GM13976 (cell line): Measurements from ENCODE around the gene TRAPPC3.
A peak's percentile ranks its signal among the peaks of the same experiment; 100 is the strongest.

Experiments used
- DNase-seq: peaks from one replicate; pipeline ENCODE4 v3.0.0; 2012; ENCODE audit warnings: low spot score
- in situ Hi-C: fragments of 300-500 bp; cut with MboI; formaldehyde crosslinking; loops from one replicate; pipeline ENCODE4 v1.12.0; 2022; ENCODE audit warnings: low sequenced_read_pairs, mixed read lengths, inconsistent platforms; ENCODE audit not compliant: unreplicated experiment
- TF ChIP-seq, protein P1 (sequence below): IDR thresholded peaks from 2 replicates; pipeline ENCODE4 v1.5.1; 2012; ENCODE audit warnings: borderline replicate concordance, mild to moderate bottlenecking; ENCODE audit not compliant: insufficient read depth; ENCODE audit errors: extremely low read depth, missing control alignments, control extremely low read depth

The TRAPPC3 gene

GRCh38 chr1:36156329-36157114, 7.2 kb upstream of the TRAPPC3 start:
- DNase-seq: peak; percentile 77
- TF ChIP-seq, protein P1, sequence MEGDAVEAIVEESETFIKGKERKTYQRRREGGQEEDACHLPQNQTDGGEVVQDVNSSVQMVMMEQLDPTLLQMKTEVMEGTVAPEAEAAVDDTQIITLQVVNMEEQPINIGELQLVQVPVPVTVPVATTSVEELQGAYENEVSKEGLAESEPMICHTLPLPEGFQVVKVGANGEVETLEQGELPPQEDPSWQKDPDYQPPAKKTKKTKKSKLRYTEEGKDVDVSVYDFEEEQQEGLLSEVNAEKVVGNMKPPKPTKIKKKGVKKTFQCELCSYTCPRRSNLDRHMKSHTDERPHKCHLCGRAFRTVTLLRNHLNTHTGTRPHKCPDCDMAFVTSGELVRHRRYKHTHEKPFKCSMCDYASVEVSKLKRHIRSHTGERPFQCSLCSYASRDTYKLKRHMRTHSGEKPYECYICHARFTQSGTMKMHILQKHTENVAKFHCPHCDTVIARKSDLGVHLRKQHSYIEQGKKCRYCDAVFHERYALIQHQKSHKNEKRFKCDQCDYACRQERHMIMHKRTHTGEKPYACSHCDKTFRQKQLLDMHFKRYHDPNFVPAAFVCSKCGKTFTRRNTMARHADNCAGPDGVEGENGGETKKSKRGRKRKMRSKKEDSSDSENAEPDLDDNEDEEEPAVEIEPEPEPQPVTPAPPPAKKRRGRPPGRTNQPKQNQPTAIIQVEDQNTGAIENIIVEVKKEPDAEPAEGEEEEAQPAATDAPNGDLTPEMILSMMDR: no peak
- in situ Hi-C loops: no loop called here

DNA sequence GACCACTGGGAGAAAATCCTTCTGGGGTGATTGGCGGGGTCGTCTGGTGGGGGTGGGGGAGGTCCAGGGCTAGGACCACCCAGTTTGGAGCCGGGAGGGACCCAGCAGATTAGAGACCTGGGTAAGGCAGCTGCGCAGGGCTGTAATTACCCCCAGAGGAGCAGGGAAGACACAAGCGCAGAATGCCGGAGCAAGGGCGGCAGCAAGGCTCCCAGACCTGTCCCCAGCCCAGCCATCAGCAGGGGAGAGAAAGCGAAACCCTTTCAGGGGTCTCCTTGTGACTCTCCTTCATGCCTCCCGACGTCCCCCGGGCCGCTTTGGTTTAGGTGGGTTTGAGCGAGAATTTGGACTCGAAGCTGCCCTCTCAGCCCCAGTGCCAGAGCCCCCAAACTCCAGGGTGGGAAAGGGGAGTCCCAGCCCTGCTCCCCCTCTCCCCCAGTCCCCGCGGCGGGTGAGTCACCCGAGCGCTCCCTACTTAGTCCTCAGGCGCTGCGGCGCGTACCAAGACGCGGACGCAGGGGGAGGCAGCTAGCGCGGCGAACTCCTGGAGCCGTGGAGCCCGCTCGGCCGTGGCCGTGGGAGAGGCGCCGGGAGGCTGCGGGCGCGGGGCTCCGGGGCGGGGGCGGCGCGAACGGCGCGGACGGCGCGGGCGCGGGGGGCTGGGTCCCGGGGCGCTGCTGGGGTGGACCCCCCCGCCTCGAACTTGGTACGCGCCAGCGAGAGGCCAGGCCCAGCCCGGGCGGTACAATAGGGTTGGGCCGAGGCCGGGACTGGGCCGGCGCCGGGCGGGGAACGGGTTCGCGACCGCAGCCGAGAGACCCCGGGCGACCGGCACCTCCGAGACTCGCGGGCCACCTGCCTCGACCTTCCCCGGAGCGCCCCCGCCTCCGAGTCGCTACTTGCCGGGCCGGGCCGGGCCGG, 6.4 kb upstream of the TRAPPC3 start, which contains the start of gene MAP7D1:
Gene MAP7D1, plus strand, starts transcription at position 753 of the 921 bp plus-strand sequence. CDS start 258 bp downstream, outside the sequence.
- in situ Hi-C loops: no loop called here
- peak; percentile 87 for DNase-seq
- TF ChIP-seq, protein P1: no peak

GRCh38 chr1:36154765-36155407, 5.6 kb upstream of the TRAPPC3 start:
- TF ChIP-seq, protein P1: no peak

DNA sequence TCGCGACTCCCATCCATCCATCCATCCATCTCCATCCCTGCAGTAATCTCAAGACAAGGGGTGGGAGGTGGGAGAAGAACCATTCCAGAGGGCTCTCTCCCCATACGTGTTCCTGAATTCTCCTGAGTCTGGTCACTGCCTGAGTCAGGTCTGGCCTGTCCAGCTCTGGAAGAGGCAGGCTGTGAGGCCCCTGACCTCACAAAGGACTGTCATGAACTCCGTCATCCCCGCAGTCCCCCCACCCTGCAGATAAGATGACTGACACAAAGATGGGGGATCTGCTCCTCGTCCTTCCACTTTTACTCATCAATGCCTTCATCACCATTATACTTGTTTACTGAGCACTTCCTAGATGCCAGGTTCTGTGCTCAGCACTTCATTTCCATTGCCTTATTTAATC, 5.0 kb upstream of the TRAPPC3 start:
- TF ChIP-seq, protein P1: no peak

More at GRCh38 chr1:36154765-36155407, 5.6 kb upstream of the TRAPPC3 start:
- no peak for DNase-seq
- in situ Hi-C loops: no loop called here

DNA sequence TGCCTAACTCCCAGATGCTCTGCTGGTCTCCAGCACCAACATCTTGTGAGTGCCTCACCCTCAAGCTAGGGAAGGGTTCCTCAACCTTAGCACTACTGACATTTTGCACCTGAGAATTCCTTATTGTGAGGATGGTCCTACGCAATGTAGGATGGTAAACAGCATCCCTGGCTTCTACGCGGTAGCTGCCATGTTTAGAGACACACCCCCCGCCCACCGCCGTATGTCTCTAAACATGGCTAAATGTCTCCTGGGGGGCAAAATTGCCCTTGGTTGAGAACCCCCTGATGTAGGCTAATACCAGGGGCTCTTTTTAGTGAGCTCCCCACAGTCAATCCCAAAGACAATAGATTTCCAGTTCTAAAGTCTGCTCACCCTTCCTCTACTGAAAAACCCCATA, 4.2 kb upstream of the TRAPPC3 start:
- no peak for DNase-seq
- in situ Hi-C loops: no loop called here
- TF ChIP-seq, protein P1: no peak

More for the DNA sequence above, 5.0 kb upstream of the TRAPPC3 start:
- in situ Hi-C loops: no loop called here
- no peak for DNase-seq

DNA sequence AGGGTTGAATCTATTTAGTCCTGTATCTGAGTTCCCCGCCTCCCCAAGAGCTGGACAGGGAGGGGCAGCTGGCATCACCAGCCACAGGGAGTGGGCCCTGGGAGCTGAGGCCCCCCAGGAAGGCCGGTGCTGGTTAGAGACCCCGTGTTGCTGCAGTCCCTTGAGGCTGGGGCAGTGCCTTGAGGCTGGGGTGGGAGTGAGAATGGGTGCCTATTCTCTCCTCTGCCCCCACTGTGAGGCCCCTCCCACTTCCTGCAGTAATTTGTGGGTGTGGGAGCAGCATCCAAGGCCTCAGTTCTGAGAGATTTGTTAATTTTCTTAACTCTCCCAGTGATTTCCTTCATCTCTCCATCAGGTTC, 2.5 kb upstream of the TRAPPC3 start:
- DNase-seq: no peak
- TF ChIP-seq, protein P1: no peak
- in situ Hi-C loops: no loop called here
